NCI-H128 (cell line): ENCODE data around the gene HIP1.
"Not testable (repeated sequence)": the region's sequence is repeated elsewhere in the genome, so short reads cannot be mapped to it uniquely, and the experiment has no call there.

Experiments used
- DNase-seq: peaks from one replicate; lab custom pipeline; 2025; ENCODE audit not compliant: unreplicated experiment; lab: John Stamatoyannopoulos, UW

Gene HIP1

GRCh38 chr7:75739796-75740672 lies 1.3 kb upstream of the HIP1 start:
- DNase-seq = no peak

DNA sequence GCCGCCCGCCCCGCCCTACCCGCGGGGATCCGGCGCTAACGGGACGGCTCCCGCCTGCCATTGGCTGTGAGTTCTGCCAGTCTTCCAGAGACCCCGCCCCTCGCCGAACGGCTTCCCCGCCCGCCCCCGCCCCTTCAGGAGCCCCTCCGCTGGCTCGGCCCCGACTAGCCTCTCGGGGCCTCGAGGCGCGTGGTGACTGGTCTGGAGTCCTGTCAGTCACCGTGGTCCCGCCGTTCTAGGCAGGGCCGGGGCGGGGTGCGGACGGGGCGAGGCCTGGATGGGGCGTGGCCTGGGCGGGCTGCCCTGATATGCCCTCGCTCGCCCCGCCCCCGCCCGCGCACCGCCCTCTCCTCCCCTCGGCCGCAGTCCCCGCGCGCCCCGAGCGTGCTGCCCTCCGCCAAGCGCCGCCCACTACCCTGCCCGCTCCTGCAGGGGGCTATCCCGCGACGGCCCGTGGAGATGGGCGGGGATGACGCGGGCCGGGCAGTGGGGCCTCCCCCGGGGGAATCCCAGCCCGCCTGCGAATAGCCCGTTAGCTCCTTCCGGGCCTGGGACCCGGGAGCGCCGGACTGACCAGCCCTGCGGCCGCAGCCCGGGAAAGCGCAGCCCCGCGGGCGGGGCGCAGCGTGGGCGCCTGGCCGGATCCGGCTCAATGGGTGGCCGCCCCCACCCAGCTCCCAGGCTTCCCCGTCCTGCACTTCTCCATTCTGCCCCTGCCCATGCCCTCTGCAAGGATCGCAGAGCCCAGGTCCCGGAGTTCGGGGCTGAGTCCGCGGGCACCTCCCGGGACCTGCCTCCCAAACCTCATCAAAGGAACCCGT lies 444 bp upstream of the HIP1 start:
- DNase-seq = peak; percentile 95

GRCh38 chr7:75737856-75738603 lies 711 bp downstream of the HIP1 start:
- no peak for DNase-seq

DNA sequence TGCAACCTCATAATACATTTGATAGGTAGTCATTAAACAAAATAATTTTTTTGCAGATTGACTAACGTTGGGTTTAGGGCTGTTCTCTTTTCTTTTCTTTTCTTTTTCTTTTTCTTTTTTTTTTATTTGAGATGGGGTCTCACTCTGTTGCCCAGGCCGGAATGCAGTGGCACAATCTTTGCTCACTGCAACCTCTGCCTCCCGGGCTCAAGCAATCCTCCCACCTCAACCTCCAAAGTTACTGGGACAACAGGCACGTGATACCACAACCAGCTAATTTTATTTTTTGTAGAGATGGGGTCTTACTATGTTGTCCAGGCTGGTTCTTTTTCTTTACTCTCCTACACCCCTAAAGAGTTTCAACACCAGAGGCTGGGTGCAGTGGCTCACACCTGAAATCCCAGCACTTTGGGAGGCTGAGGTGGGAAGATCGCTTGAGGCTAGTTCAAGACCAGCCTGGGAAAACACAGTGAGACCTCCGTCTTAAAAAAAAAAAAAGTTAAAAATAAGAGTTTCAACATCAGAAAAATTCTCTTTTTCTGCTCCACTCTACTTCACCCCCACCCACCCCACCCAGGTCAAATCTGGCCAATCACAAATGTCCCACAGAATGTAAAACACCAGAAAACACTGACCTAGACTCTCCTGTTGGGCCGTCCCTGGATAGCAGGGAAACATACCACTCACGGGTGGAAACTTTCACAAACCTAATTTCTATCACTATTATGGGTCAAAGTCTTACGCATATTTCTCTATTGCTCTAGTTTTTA lies 3.0 kb downstream of the HIP1 start:
- no peak for DNase-seq

DNA sequence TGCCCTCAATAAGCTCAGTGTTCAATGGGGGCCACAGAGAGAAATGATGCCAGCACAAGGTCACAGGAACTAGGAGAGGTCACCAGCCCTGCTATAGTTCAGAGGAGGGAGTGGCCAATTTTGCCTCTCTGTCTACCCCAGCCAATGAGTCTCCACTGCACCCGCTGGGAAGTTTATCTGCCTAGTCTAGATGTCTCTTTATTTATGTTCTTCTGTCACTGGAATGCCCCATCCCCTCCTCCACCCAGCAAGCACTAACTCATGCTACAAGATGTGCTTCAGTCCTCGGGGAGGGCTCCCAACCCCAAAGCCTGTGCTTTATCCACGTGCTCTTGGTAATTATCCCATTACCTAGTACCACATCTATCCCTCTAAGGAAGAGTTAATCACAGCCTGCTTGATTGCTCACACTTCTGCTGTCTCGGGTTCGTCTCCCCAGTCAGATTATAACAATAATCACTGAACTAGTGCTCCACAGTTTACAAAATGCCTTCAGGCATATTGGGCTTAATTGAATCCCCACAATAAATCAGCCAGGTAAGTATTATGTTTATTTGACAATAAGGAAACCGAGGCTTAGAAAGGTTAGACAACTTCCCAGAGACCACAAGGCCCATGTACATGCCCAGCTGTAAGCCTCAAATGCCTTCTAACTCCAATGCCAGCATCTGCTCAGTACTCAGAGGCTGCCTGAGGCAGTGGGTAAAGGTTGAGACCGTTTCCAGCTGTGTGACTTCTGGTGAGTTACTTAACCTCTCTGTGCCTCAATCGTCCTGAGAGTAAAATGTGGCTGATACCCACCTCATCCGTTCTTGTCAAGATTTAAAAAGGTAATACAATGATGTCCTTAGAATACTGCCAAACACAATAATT lies 3.9 kb downstream of the HIP1 start:
- no peak for DNase-seq

GRCh38 chr7:75732764-75733630 lies 5.7 kb downstream of the HIP1 start:
- DNase-seq = no peak

DNA sequence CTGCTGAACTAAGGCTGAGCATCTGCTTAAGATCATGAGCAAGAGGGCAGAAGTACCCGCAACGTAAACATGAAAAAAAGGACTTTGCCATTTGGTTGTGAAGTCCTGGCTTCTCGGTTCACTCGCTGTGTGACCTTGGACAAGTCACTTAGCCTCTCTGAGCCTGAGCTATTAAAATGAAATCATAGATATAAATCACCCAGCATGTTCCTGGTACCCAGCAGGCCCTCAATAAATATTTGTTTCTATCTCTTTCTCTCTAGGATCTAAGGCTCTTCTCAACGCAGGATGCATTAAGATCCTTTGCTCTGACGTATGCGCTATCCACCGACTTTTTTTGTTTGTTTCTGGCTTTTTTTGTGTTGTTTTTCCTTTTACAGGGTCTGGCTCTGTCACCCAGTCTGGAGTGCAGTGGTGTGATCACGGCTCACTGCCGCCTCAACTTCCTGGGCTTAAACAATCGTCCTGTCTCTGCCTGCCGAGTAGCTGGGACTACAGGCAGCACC lies 6.7 kb downstream of the HIP1 start:
- no peak for DNase-seq

DNA sequence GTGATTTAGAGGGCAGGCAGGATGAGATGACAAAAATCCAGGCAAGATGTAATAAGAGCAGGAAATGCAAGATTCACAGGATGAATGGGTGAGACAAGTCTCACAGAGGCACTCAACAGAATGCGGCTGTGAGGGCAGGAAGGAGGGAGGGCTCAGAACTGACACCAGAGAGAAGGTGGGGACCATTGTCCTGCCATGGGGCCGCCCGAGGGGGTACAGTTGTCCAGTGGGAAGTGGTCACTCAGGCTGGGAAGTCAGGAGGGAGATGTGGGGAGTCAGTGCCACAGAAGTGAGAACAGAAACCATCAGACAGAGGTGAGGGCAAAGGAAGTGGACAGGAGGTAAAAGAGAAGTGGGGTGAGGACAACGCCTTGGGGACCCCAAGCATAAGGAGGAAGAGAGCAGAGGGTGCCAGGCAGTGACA lies 8.9 kb downstream of the HIP1 start:
- no peak for DNase-seq

DNA sequence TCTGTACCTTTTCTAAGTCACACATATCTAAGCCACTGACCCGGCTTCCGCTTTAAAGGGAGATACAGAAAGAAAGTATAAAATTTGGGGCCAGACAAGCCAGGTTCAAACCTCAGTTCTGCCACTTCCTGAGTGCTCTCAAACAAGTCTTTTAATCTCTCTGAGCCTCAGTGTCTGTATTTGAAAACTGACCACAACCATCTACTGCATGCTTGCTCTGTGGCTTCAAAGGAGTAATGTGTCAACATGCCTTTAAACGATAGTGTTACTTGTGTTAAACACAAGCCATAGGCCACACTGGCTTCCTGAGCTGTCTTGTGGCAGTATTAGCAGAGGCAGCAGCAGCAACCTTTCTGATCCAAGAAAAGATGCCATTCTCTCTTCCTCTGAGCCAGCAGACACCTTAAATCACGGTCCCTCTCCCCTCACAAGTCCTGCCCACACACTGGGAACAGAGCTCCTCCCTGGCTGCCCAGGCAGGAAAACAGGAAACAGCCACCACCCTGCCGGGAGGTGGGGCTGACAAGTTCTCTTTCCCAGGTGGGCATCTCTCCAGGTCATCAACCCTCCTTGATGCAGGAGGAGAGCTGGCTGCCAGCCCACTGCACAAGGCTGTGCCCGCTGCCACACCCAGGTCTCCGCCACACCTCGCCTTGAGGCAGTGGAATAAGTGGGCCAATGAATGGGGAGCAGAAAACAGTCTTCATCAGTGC lies 10.7 kb downstream of the HIP1 start:
- peak; percentile 69 for DNase-seq

DNA sequence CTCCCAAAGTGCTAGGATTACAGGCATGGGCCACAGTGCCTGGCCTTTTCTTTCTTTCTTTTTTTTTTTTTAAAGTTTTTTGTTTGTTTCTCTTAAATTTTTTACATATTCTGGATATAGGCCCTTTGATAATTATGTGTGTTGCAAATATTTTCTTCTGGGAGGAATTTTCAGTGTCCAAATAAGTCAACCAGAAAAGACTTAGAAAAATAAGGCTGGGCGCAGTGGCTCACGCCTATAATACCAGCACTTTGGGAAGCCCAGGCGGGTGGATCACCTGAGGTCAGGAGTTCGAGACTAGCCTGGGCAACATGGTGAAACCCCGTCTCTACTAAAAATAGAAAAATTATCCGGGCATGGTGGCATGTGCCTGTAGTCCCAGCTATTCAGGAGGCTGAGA lies 11.4 kb downstream of the HIP1 start:
- not testable (repeated sequence) for DNase-seq

DNA sequence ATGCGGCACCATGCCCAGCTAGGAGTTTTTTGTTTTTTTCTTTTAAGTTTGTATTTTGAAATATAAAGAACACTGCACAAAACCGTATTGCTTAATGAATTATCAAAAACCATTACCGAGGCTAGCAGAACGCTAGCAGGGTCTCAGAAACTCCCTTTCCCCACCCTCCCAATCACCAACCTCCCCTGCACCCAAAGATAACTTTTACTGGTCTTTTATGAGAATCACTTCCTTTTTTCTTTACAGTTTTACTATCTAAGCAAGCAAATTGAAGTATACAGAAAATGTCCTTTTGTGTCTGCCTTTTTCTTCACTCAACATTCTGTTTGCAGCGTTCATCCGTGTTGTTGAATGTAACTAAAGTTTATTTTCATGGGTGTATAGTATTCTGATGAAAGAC lies 13.4 kb downstream of the HIP1 start:
- no peak for DNase-seq

DNA sequence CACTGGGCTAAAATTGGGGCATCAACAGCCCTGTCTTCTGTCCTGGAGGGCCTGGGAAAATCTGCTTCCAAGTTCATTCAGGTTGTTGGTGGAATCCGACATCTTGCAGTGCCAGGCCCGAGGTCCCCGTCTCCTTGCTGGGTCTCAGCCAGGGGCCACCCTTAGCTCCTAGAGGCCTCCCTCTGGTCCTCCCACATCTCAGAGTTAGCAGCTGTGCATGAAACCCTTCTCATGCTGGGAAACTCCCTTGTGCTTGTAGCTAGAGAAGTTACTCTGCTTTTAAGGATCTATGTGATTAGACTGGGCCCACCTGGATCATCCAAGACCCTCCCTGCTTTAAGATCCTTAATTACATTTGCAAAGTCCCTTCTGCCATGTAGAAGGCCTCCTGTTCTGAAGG lies 15.3 kb downstream of the HIP1 start:
- no peak for DNase-seq

- DNase-seq = no peak
These were observed 16.4 kb downstream of the HIP1 start for GRCh38 chr7:75722373-75722772.

DNA sequence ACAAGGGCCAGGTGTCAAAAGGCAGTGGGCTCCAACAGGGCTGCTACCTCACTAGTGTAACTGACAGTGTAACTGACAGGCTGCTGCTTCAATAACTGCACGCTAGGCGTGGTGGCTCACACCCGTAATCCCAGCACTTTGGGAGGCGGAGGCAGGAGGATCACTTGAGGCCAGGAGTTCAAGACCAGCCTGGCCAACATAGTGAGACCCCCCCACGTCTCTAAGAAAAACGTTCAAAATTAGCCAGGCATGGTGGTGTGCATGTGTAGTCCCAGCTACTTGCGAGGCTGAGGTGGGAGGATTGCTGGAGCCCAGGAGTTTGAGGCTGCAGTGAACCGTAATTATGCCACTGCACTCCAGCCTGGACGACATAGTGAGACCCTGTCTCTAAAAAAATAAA lies 16.8 kb downstream of the HIP1 start:
- DNase-seq = not testable (repeated sequence)

DNA sequence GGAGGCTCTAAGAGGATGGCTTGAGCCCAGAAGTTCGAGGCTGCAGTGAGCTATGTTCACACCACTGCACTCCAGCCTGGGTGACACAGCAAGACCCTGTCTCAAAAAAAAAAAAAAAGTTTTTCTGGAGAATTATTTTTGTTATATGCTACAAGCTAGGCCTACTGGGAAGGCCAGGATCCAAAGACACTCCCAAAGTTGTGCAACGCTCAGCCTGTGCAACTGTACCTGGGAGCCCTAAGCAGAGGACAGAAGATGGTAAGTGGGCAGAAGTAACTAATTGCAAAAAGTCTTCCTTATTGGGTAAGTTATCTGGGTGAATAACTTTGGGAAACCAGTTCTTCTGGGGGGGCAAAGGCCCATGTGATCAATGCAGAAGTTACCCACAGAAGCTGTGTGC lies 17.3 kb downstream of the HIP1 start:
- no peak for DNase-seq

DNA sequence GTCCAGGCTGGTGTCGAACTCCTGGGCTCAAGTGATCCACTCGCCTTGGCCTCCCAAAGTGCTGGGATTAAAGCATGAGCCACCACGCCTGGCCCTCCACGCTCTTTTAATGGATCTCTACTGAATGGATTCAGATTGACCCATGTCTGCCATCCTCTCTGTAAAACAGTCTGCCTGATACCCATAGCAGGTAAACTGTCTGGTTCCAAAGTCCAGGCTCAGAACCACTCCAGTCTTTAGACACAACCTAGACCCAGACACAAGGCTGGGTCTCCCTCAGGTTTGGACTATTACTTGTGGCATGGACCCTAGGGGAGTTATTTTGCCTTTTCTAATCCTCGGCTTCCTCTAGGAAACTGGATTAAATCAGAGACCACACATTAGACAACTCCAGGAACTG lies 19.1 kb downstream of the HIP1 start:
- no peak for DNase-seq

DNA sequence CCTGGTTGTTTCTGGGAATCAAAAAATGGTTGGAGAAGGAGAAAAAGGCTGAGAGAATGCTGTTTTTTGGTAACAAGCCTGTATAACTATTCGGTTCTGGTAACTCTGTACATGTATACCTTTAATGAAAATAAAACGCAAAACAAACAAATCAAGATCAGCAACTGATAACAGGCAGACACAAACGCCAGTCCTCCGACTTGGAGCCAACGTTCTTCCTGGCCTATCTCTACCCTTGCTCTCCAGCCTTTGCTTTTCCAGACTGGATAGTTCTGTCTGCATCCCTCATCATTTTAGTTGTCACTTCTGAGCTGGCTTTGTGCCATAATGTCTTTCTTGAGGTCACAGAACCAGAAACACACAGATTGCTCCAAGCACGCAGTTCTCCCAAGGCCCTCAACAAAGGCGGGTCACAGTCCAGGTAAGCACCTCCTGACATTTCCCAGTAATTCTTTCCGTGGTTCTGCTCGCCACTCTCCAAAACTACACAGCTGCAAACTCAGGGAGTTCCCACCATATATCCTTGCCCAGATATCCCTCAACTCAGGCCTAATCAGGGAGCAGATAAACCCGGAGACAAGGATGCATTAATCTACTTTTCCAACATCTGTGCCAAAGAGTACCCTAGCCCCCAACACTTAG lies 20.2 kb downstream of the HIP1 start:
- no peak for DNase-seq
